Measurements from ENCODE around the gene TNIP1.

DNA sequence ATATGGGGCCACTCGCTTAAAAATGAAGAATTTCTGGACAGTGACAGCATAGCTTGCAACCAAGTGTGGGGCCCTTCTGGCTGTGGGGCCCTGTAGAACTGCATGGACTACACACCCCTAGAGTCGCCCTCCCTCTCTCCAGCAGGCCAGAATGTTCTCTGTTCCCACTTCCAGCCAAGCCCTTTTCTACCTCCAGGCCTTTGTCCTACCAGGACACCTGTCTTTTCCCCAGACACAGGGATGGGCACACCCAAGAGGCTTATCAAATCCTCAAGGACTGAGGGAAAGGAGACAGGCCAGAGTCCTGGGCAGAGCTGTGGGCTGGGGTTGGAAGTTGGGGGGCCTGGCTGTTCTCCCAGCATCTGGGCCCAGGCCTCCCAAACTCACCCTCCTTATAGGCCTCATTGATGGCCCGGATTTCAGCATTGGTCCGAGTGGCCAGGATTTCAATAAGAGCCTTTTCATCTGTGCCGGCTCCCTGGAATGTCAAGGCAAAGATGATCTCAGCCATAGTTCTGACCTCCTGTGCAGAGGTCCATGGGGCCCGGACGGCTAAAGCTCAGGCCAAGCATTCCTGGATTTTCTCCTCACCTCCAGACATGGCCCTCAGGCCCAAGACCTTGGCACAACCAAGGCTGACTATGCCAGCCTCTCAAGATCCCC is 38.2 kb upstream of the TNIP1 start:
- TF ChIP-seq, protein P1, sequence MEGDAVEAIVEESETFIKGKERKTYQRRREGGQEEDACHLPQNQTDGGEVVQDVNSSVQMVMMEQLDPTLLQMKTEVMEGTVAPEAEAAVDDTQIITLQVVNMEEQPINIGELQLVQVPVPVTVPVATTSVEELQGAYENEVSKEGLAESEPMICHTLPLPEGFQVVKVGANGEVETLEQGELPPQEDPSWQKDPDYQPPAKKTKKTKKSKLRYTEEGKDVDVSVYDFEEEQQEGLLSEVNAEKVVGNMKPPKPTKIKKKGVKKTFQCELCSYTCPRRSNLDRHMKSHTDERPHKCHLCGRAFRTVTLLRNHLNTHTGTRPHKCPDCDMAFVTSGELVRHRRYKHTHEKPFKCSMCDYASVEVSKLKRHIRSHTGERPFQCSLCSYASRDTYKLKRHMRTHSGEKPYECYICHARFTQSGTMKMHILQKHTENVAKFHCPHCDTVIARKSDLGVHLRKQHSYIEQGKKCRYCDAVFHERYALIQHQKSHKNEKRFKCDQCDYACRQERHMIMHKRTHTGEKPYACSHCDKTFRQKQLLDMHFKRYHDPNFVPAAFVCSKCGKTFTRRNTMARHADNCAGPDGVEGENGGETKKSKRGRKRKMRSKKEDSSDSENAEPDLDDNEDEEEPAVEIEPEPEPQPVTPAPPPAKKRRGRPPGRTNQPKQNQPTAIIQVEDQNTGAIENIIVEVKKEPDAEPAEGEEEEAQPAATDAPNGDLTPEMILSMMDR (IDR thresholded peaks at IDR 0.05; ENCODE audit: low read depth, low read length, poor library complexity, severe bottlenecking) = no peak
- no peak for TF ChIP-seq EZH2phosphoT487 (IDR thresholded peaks at IDR 0.05; ENCODE audit: borderline replicate concordance, low read length)

All from DOHH2 (cell line).